ENCODE measurements around the gene ARHGAP21.

The ARHGAP21 gene

GRCh38 chr10:24722676-24723385 is 856 bp downstream of the ARHGAP21 start:
- peak; percentile 72 for DNase-seq (ENCODE audit: low spot score)

GRCh38 chr10:24722131-24722675 is 1.5 kb downstream of the ARHGAP21 start:
- DNase-seq (ENCODE audit: low spot score), result no peak

GRCh38 chr10:24721229-24722106 is 2.2 kb downstream of the ARHGAP21 start:
- DNase-seq (ENCODE audit: low spot score), result peak; percentile 71

- no peak for DNase-seq (ENCODE audit: low spot score)
Observed at GRCh38 chr10:24720096-24720495, 3.6 kb downstream of the ARHGAP21 start.

GRCh38 chr10:24718031-24718855 is 5.4 kb downstream of the ARHGAP21 start:
- DNase-seq (ENCODE audit: low spot score), result no peak

- no peak for DNase-seq (ENCODE audit: low spot score)
Observed at GRCh38 chr10:24716295-24716694, 7.4 kb downstream of the ARHGAP21 start.

GRCh38 chr10:24715246-24715769 is 8.4 kb downstream of the ARHGAP21 start:
- no peak for DNase-seq (ENCODE audit: low spot score)

- DNase-seq (ENCODE audit: low spot score), result no peak
Observed at GRCh38 chr10:24713086-24713485, 10.6 kb downstream of the ARHGAP21 start.

- DNase-seq (ENCODE audit: low spot score), result no peak
Observed at GRCh38 chr10:24711465-24711864, 12.2 kb downstream of the ARHGAP21 start.

GRCh38 chr10:24708081-24708480 is 15.6 kb downstream of the ARHGAP21 start:
- no peak for DNase-seq (ENCODE audit: low spot score)

- no peak for DNase-seq (ENCODE audit: low spot score)
Observed at GRCh38 chr10:24707445-24707844, 16.2 kb downstream of the ARHGAP21 start.

GRCh38 chr10:24706479-24707118 is 17.1 kb downstream of the ARHGAP21 start:
- DNase-seq (ENCODE audit: low spot score), result no peak

GRCh38 chr10:24703700-24704099 is 20.0 kb downstream of the ARHGAP21 start:
- DNase-seq (ENCODE audit: low spot score), result no peak

GRCh38 chr10:24701447-24701846 is 22.2 kb downstream of the ARHGAP21 start:
- DNase-seq (ENCODE audit: low spot score), result no peak

- DNase-seq (ENCODE audit: low spot score), result no peak
Observed at GRCh38 chr10:24700948-24701347, 22.7 kb downstream of the ARHGAP21 start.

GRCh38 chr10:24698270-24698669 is 25.4 kb downstream of the ARHGAP21 start:
- DNase-seq (ENCODE audit: low spot score), result no peak

GRCh38 chr10:24697080-24697479 is 26.6 kb downstream of the ARHGAP21 start:
- DNase-seq (ENCODE audit: low spot score), result no peak

GRCh38 chr10:24695452-24695851 is 28.2 kb downstream of the ARHGAP21 start:
- DNase-seq (ENCODE audit: low spot score), result no peak

GRCh38 chr10:24694086-24694485 is 29.6 kb downstream of the ARHGAP21 start:
- no peak for DNase-seq (ENCODE audit: low spot score)

GRCh38 chr10:24690961-24691512 is 32.6 kb downstream of the ARHGAP21 start:
- no peak for DNase-seq (ENCODE audit: low spot score)

- no peak for DNase-seq (ENCODE audit: low spot score)
Observed at GRCh38 chr10:24685958-24686540, 37.6 kb downstream of the ARHGAP21 start.

Measured in ecto neural progenitor cell (in vitro differentiated cells).